Testis (tissue), 3 donors: ENCODE measurements around the gene ZC3H7A. TPM values are rescaled to one million over a fixed set of nuclear protein-coding genes. Genes with fewer than 3 reads are reported as not detected.
"Not testable (repeated sequence)": the region's sequence is repeated elsewhere in the genome, so short reads cannot be mapped to it uniquely, and the experiment has no call there.

Experiments used
- DNase-seq: peaks from one replicate; pipeline ENCODE4 v3.0.0-alpha.2; 2019
- H3K27ac ChIP-seq, 2 donors: fragments of 200-600 bp; sonication (generic); one replicate each; pipeline ENCODE4 v1.5.1; 2019
- H3K27me3 ChIP-seq: fragments of 200-600 bp; sonication (generic); one replicate; pipeline ENCODE4 v1.5.1; 2019
- H3K36me3 ChIP-seq: fragments of 200-600 bp; sonication (generic); one replicate; pipeline ENCODE4 v1.5.1; 2017; ENCODE audit warnings: low read depth; ENCODE audit errors: missing control alignments
- H3K4me1 ChIP-seq: fragments of 200-600 bp; sonication (generic); one replicate; pipeline ENCODE4 v1.5.1; 2019
- H3K4me3 ChIP-seq, 2 donors: fragments of 200-600 bp; sonication (generic); one replicate each; pipeline ENCODE4 v1.5.1; 2017 to 2019
- H3K9me3 ChIP-seq: fragments of 200-600 bp; sonication (generic); one replicate; pipeline ENCODE4 v1.5.1; 2017
- POLR2A ChIP-seq: fragments of 450-650 bp; IDR thresholded peaks from one replicate; pipeline ENCODE4 v1.6.1; 2017; ENCODE audit warnings: antibody characterized with exemption, mild to moderate bottlenecking, moderate library complexity
- WGBS, 2 donors: methylation state at CpG; one replicate each; pipeline ENCODE4 v1.1.5; 2018; 5-methylcytosine and 5-hydroxymethylcytosine counted together
- intact Hi-C: fragments of 100-400 bp; cut with DNase I; formaldehyde crosslinking; loops from one replicate; pipeline ENCODE4 v1.15.1; 2023; ENCODE audit warnings: low total_unique reads
- polyA plus RNA-seq: library from polyadenylated mRNA; stranded (reverse); fragments of 350-450 nt; fragmentation: Illumina TruSeq; extraction: RNeasy Lipid Tissue Mini Kit (QIAGEN cat#74804); gene quantifications from one replicate; pipeline ENCODE4 v1.2.3, GENCODE V29; 2014; ENCODE audit warnings: low read depth, low replicate concordance; ENCODE audit not compliant: insufficient read depth
- total RNA-seq, 2 donors: library from RNA; depleted of rRNA; stranded (reverse); fragments of >200 nt; gene quantifications; one replicate each; pipeline ENCODE4 v1.2.3, GENCODE V29; 2016
- TF ChIP-seq, protein P1 (sequence below), 3 experiments: fragments of 450-650 bp in 2 of 3; fragments of 200-600 bp in 1 of 3; sonication (generic) in 1 of 3; IDR thresholded peaks; one replicate each; pipeline ENCODE4 v1.5.1; 2016 to 2019; ENCODE audit warnings: antibody characterized with exemption in 3 of 3, mild to moderate bottlenecking in 2 of 3, moderate library complexity in 1 of 3

ZC3H7A gene
- total and polyA plus RNA-seq, 3 donors from 2014 or later = 24.6 to 48.8 (median 41.4) TPM

DNA sequence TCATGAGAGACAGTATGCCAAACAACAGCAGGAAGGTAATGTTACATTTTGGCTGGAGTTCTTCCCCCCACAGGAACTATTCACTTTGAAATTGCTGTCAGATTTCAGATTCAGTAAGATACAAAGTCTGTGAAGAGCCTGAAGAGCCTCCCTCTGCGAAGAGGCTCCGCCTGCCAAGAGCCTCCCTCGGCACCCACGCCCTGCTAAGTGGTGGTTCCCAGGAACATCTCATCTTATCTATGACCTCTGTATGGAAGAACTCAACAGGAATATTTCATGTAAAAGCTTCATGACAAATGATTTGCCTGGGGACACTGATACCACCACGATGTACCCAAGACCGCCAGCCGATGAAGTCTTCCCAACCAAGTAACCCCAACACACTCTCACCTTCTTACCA, 3.2 kb downstream of the ZC3H7A start:
- Histone ChIP-seq H3K36me3 (no peaks in the 10 kb centered on the region), H3K4me1 (peaks cover 44% of the 10 kb centered on the region), H3K9me3 (no peaks in the 10 kb centered on the region), H3K27me3 (no peaks in the 10 kb centered on the region), H3K4me3 (no peak overlapping the region), H3K27ac (peak overlapping the region in 1 of 2 donors; percentile 65)
- peak; percentile 40 for DNase-seq
- TF ChIP-seq, protein P1, sequence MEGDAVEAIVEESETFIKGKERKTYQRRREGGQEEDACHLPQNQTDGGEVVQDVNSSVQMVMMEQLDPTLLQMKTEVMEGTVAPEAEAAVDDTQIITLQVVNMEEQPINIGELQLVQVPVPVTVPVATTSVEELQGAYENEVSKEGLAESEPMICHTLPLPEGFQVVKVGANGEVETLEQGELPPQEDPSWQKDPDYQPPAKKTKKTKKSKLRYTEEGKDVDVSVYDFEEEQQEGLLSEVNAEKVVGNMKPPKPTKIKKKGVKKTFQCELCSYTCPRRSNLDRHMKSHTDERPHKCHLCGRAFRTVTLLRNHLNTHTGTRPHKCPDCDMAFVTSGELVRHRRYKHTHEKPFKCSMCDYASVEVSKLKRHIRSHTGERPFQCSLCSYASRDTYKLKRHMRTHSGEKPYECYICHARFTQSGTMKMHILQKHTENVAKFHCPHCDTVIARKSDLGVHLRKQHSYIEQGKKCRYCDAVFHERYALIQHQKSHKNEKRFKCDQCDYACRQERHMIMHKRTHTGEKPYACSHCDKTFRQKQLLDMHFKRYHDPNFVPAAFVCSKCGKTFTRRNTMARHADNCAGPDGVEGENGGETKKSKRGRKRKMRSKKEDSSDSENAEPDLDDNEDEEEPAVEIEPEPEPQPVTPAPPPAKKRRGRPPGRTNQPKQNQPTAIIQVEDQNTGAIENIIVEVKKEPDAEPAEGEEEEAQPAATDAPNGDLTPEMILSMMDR (IDR thresholded peaks at IDR 0.05) = no peak
- TF ChIP-seq POLR2A = no peak
- intact Hi-C loops = no loop called here
- 40 to 46% methylated on average over 7 of the region's 7 CpGs for WGBS, 2 donors

DNA sequence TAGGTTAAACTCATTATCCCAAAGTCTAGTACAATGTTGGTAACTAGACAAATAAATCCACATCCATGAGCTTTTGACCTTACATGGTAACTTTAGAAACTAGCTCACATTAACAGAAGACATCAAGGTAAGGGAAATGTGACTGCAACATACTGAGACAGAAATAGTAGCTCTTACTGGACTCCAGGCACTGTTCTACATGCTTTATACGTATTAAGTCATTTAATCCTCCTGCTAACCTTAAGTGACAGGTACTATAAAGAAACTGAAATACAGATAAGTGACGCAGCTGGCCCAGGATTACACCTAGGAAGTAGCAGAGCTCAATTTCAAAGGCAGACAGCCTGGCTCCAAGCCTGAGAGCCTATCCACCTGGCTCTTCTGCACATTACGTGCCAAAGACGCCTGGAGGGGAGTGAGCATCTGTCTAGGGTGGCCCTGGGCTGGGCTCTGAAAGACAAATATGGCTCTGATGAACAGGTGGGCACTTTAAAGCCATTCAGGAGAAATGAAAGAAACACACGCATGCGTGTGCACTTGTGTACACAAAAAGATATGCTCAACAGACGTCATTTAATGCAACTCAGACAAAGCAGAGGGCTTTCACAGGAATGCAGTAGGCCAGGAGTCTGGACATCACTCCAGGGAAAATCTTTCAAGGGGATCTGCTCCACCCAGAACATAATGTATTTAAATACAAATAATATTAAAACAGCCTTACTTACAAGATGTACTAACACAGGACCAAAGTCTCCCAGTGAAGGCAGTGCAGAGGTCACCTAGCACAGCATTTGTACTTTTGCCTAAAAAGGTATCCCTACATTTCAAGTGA, 4.4 kb downstream of the ZC3H7A start:
- no peaks in the 10 kb centered on the region for H3K36me3 ChIP-seq
- H3K4me3 ChIP-seq = no peak overlapping the region
- no peak for TF ChIP-seq POLR2A
- TF ChIP-seq, protein P1 (IDR thresholded peaks at IDR 0.05) = no peak
- no peak for DNase-seq
- H3K9me3 ChIP-seq = no peaks in the 10 kb centered on the region
- no peak overlapping the region for H3K27ac ChIP-seq
- intact Hi-C loops = no loop called here
- peaks cover 35% of the 10 kb centered on the region for H3K4me1 ChIP-seq
- WGBS, 2 donors = 59 to 63% methylated on average over 7 of the region's 7 CpGs
- no peaks in the 10 kb centered on the region for H3K27me3 ChIP-seq

DNA sequence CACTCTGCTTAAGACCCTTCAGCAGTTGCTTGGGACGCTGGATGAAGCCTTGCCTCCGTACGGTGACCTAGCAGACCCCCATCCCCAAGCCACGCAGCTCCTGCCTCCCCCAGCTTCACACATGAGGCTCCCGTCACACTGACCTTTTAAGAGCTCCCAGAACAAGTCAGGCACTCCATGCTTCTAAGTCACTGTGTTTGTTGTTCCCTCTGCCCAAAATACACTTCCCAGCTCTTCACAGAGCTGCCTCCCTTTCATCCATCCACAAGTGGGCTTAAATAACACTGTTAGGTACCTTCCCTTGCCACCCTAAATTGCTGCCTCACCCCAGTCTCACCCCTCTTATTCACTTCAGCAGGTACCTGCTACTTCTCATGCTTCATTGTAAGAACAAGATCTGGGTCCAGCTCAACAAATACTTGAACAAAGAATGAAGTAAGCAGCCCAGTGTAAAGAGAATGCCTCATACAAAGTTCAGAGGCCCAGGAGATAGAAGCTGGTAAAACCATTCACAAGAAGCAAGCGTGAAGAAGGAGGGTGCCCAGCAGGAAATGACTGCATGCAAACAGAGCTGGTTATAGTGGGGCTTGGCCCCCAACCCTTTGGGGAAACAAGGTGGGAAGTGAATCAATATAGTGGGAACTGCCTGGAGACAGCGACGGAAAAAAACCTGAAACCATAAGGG, 5.8 kb downstream of the ZC3H7A start:
- Histone ChIP-seq H3K27me3 (no peaks in the 10 kb centered on the region), H3K4me3 (no peak overlapping the region), H3K27ac (no peak overlapping the region), H3K4me1 (peaks cover 37% of the 10 kb centered on the region), H3K9me3 (no peaks in the 10 kb centered on the region), H3K36me3 (no peaks in the 10 kb centered on the region)
- no peak for TF ChIP-seq POLR2A
- TF ChIP-seq, protein P1 (IDR thresholded peaks at IDR 0.05) = no peak
- no peak for DNase-seq
- intact Hi-C loops = no loop called here
- WGBS, 2 donors = 86 to 87% methylated on average over 8 of the region's 8 CpGs

DNA sequence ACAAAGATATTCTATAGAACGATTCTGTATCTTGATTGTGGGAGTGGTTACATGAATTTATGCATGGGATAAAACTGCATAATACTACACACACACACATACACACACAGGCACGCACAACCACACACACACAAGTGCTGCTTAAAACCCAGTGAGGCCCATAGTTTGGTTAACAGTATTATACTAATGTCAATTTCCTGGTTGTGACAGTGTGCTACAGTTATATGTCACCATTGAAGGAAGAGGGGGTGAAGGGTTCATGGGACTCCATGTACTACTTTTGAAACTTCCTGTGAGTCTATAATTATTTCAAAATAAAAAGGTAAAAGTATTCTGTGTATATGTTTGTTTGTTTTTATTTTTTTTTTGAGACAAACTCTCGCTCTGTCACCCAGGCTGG, 8.1 kb downstream of the ZC3H7A start:
- intact Hi-C loops = no loop called here
- Histone ChIP-seq H3K4me3 (no peak overlapping the region), H3K27me3 (no peaks in the 10 kb centered on the region), H3K27ac (no peak overlapping the region), H3K36me3 (no peaks in the 10 kb centered on the region), H3K4me1 (peaks cover 25% of the 10 kb centered on the region), H3K9me3 (no peaks in the 10 kb centered on the region)
- DNase-seq = no peak
- no peak for TF ChIP-seq POLR2A
- TF ChIP-seq, protein P1 (IDR thresholded peaks at IDR 0.05) = no peak
- 92 to 95% methylated on average over 3 of the region's 3 CpGs for WGBS, 2 donors

DNA sequence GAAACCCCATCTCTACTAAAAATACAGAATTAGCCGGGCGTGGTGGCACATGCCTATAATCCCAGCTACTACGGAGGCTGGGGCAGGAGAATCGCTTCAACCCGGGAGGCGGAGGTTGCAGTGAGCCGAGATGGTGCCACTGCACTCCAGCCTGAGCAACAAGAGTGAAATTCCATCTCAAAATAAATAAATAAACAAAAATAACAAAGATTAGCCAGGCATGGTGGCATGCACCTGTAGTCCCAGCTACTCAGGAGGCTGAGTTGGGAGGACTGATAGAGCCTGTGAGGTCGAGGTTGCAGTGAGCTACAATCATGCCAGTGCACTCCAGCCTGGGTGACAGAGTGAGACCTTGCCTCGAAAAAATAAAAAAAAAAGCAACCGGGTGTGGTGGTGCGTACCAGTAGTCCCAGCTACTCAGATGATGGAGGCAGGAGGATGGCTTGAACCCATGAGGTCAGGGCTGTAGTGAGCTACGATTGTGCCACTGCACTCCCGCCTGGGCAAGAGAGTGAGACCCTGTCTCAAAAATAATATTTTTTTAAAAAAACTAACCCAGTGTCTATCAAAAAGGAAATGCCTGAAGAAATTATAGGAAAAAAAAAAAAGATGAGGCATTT, 12.0 kb downstream of the ZC3H7A start:
- WGBS, 2 donors = 92 to 96% methylated on average over 13 of the region's 13 CpGs
- H3K36me3 ChIP-seq, H3K27ac ChIP-seq, DNase-seq, H3K27me3 ChIP-seq, intact Hi-C loops, H3K4me3 ChIP-seq, H3K9me3 ChIP-seq: not testable (repeated sequence)
- H3K4me1 ChIP-seq = peaks cover 41% of the 10 kb centered on the region

DNA sequence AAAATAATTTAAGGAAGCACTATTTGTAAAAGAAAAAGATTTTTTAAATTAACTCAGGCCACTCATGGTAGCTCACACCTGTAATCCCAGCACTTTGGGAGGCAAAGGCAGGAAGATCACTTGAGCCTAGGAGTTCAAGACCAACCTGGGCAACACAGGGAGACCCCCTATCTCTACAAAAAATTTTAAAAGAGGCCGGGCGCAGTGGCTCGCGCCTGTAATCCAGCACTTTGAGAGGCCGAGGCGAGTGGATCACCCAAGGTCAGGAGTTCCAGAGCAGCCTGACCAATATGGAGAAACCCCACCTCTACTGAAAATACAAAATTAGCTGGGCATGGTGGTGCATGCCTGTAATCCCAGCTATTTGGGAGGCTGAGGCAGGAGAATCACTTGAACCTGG, 12.7 kb downstream of the ZC3H7A start:
- H3K27ac ChIP-seq = peak overlapping the region in 1 of 2 donors; percentile 82
- intact Hi-C loops, H3K4me3 ChIP-seq, DNase-seq, H3K9me3 ChIP-seq, H3K27me3 ChIP-seq, H3K36me3 ChIP-seq: not testable (repeated sequence)
- H3K4me1 ChIP-seq = peaks cover 41% of the 10 kb centered on the region
- WGBS, 2 donors = 88 to 90% methylated on average over 6 of the region's 6 CpGs
